ENCODE measurements around the gene GTF2H3. TPM values are rescaled to one million over a fixed set of nuclear protein-coding genes. Genes with fewer than 3 reads are reported as not detected.

Gene GTF2H3
- total RNA-seq (2022; extraction: Qiagen RNA extraction), result 23.9 to 50.5 TPM (median 26.1 TPM) in 5 replicates

GRCh38 chr12:123633379-123634141 is at the start of gene GTF2H3, which contains the start of gene EIF2B1:
Gene GTF2H3 (plus strand): TSS chr12:123633829. CDS start chr12:123633860, 31 bp downstream.
Gene EIF2B1 (minus strand): TSS chr12:123633686. CDS start chr12:123633557, 129 bp downstream.

GRCh38 chr12:123601602-123602489 is 31.8 kb upstream of the GTF2H3 start, which contains the start of gene DDX55:
Gene DDX55 (plus strand): TSS chr12:123602099. CDS start chr12:123602149, 50 bp downstream.

GRCh38 chr12:123670882-123671728 is 37.5 kb downstream of the GTF2H3 start, which contains the start of gene TCTN2:
Gene TCTN2 (plus strand): TSS chr12:123671113. CDS start chr12:123671241, 128 bp downstream.

Other genes with a start within 250 kb of the GTF2H3 start
- 49.4 to 56.5 TPM (median 54.1 TPM) in 5 replicates for gene KMT5A, start 249.7 kb upstream of the GTF2H3 start, total RNA-seq (2022; extraction: Qiagen RNA extraction)
- 1.3 to 1.7 TPM (median 1.4 TPM) in 5 replicates for gene RILPL2, start 197.1 kb upstream of the GTF2H3 start, total RNA-seq (2022; extraction: Qiagen RNA extraction)
- 17.2 to 19.5 TPM (median 18.8 TPM) in 5 replicates for gene SNRNP35, start 175.7 kb upstream of the GTF2H3 start, total RNA-seq (2022; extraction: Qiagen RNA extraction)
- gene RILPL1, start 100.1 kb upstream of the GTF2H3 start, total RNA-seq (2022; extraction: Qiagen RNA extraction), result 9.9 to 13.5 TPM (median 12.4 TPM) in 5 replicates
- 169 to 188 TPM (median 183 TPM) in 5 replicates for gene TMED2, start 49.3 kb upstream of the GTF2H3 start, total RNA-seq (2022; extraction: Qiagen RNA extraction)
- gene DDX55, start 31.7 kb upstream of the GTF2H3 start, total RNA-seq (2022; extraction: Qiagen RNA extraction), result 26.3 to 30.2 TPM (median 28.7 TPM) in 5 replicates
- 30.2 to 40.3 TPM (median 32.7 TPM) in 5 replicates for gene EIF2B1, start 143 bp upstream of the GTF2H3 start, total RNA-seq (2022; extraction: Qiagen RNA extraction)
- gene TCTN2, start 37.3 kb downstream of the GTF2H3 start, total RNA-seq (2022; extraction: Qiagen RNA extraction), result 12.1 to 14.1 TPM (median 12.5 TPM) in 5 replicates
- 17.2 to 20.5 TPM (median 19.6 TPM) in 5 replicates for gene ATP6V0A2, start 78.5 kb downstream of the GTF2H3 start, total RNA-seq (2022; extraction: Qiagen RNA extraction)
- gene DNAH10, start 128.5 kb downstream of the GTF2H3 start, total RNA-seq (2022; extraction: Qiagen RNA extraction), result 0.17 to 0.29 TPM (median 0.27 TPM) in 5 replicates